AG10803 (cell line): ENCODE results near the gene RAP2B.

Experiments used
- DNase-seq: peaks from one replicate; pipeline ENCODE4 v3.0.0; 2010; ENCODE audit warnings: low read depth
- H3K4me3 ChIP-seq: 2 replicates; pipeline ENCODE4 v1.5.1; 2011; ENCODE audit warnings: mild to moderate bottlenecking, low read length, control low read depth
- CTCF ChIP-seq: conservative IDR thresholded peaks from 2 replicates; pipeline ENCODE4 v1.5.1; 2011; ENCODE audit warnings: mild to moderate bottlenecking, low read length, control low read depth, inconsistent platforms

RAP2B gene

GRCh38 chr3:153160451-153161137, 1.4 kb upstream of the RAP2B start:
- 0 out of 2 replicates have a peak, but pooled peaks have one; percentile 4 for TF ChIP-seq CTCF
- DNase-seq, result peak; percentile 89
- peak overlapping the region; percentile 63 for H3K4me3 ChIP-seq

GRCh38 chr3:153161138-153161713, 800 bp upstream of the RAP2B start:
- peak overlapping the region; percentile 96 for H3K4me3 ChIP-seq
- peak; percentile 100 for DNase-seq
- no peak for TF ChIP-seq CTCF

GRCh38 chr3:153162513-153163392, 727 bp downstream of the RAP2B start:
- peak overlapping the region; percentile 96 for H3K4me3 ChIP-seq
- DNase-seq, result peak; percentile 34
- no peak for TF ChIP-seq CTCF

- TF ChIP-seq CTCF, result no peak; the same call in 1 of the 2 replicates
- peak overlapping the region; percentile 96 for H3K4me3 ChIP-seq
- peak; percentile 36 for DNase-seq
Measured at GRCh38 chr3:153163393-153163724, 1.3 kb downstream of the RAP2B start.

- H3K4me3 ChIP-seq, result peak overlapping the region; percentile 96
- no peak for TF ChIP-seq CTCF
- peak; percentile 15 for DNase-seq
Measured at GRCh38 chr3:153163756-153164550, 1.9 kb downstream of the RAP2B start.

- TF ChIP-seq CTCF, result peak; percentile 52
- peak; percentile 26 for DNase-seq
- H3K4me3 ChIP-seq, result peak overlapping the region; percentile 96
Measured at GRCh38 chr3:153165261-153165681, 3.2 kb downstream of the RAP2B start.
